NB4 (cell line): Measurements from ENCODE around the gene PTPRD.

Experiments
- DNase-seq: peaks from one replicate; pipeline ENCODE4 v3.0.0; 2010; ENCODE audit warnings: low read depth
- H3K4me3 ChIP-seq: one replicate; pipeline ENCODE4 v1.5.1; 2011; ENCODE audit warnings: mild to moderate bottlenecking, low read depth, low read length, moderate library complexity
- MYC ChIP-seq: IDR thresholded peaks from 2 replicates; pipeline ENCODE4 v1.6.1; 2011; ENCODE audit warnings: low read depth, low read length
- POLR2A ChIP-seq: IDR thresholded peaks from 2 replicates; pipeline ENCODE4 v1.6.1; 2011; ENCODE audit warnings: mild to moderate bottlenecking; ENCODE audit not compliant: insufficient read length; ENCODE audit errors: extremely low read depth
- TF ChIP-seq, protein P1 (sequence below): IDR thresholded peaks from one replicate; pipeline ENCODE4 v1.5.1; 2012; ENCODE audit warnings: low read depth, low read length
- TF ChIP-seq, protein P2 (sequence below): IDR thresholded peaks from 2 replicates; pipeline ENCODE4 v1.6.1; 2011; ENCODE audit warnings: low read depth, low read length

PTPRD gene

DNA sequence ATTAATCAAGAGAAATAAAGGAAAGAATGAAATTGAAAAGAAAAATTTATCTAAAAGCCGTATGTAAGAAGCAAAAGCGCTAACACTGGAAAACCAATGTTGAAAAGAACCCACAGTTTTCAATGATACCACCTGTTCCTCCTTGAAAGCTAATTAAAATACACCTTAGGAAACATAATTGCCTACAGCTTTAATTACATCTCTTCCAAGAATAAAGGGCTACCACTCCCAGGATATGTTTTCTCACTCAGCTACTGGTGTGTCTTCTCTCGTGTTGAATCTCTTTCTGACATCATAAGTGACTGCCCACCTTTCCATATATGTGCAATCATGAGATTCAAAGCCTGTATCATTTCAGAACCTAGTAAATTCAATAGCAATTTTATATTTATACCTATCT is 1932.6 kb downstream of the PTPRD start:
- TF ChIP-seq, protein P1, sequence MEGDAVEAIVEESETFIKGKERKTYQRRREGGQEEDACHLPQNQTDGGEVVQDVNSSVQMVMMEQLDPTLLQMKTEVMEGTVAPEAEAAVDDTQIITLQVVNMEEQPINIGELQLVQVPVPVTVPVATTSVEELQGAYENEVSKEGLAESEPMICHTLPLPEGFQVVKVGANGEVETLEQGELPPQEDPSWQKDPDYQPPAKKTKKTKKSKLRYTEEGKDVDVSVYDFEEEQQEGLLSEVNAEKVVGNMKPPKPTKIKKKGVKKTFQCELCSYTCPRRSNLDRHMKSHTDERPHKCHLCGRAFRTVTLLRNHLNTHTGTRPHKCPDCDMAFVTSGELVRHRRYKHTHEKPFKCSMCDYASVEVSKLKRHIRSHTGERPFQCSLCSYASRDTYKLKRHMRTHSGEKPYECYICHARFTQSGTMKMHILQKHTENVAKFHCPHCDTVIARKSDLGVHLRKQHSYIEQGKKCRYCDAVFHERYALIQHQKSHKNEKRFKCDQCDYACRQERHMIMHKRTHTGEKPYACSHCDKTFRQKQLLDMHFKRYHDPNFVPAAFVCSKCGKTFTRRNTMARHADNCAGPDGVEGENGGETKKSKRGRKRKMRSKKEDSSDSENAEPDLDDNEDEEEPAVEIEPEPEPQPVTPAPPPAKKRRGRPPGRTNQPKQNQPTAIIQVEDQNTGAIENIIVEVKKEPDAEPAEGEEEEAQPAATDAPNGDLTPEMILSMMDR = no peak
- TF ChIP-seq, protein P2, sequence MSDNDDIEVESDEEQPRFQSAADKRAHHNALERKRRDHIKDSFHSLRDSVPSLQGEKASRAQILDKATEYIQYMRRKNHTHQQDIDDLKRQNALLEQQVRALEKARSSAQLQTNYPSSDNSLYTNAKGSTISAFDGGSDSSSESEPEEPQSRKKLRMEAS = no peak
- no peak for TF ChIP-seq POLR2A
- TF ChIP-seq MYC = no peak
- no peak for DNase-seq
- no peak overlapping the region for H3K4me3 ChIP-seq

DNA sequence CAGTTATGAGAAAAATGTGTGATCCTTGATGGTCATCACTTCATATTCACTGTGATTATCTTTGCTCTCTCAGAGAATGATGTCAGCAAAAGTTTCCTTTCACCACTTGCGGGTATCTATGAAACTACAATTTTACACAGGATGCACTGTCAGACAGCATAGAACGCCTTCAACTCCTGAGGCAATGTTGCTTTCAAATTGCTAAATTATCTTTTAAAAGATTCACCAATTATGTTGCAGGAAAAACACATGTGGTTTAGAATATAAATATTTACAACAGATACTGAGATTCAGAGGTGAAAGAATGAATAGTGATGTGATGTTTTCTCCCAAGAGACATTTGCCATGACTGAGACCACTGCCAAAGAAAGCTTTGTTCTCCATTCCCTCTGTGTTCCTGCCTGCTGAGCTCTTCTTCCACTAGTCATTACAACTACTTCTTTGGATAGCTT is 1933.4 kb downstream of the PTPRD start:
- TF ChIP-seq MYC (no peak), POLR2A (no peak)
- TF ChIP-seq, protein P1 = no peak
- TF ChIP-seq, protein P2 = no peak
- DNase-seq = no peak
- no peak overlapping the region for H3K4me3 ChIP-seq

DNA sequence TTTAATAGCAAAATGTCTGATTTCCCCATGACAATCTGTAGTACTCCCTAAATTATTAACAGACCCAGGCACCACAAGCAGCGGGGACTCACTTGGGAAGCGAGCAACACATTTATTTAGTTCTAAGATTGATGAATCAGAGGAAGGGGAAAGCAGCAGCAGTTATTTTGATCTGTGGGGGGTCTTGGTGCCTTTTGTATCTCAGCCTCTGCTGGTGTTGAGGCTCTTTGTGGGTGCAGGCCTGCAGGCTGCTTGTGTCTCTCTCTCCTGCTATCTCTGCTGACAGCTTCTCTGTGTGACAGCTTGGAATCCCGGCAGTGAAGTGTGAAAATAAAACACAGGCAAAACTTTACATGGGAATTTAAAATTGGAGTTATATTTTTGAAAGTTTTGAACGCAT is 1935.1 kb downstream of the PTPRD start:
- no peak overlapping the region for H3K4me3 ChIP-seq
- TF ChIP-seq MYC = no peak
- TF ChIP-seq, protein P1 = no peak
- no peak for TF ChIP-seq POLR2A
- TF ChIP-seq, protein P2 = no peak
- no peak for DNase-seq

DNA sequence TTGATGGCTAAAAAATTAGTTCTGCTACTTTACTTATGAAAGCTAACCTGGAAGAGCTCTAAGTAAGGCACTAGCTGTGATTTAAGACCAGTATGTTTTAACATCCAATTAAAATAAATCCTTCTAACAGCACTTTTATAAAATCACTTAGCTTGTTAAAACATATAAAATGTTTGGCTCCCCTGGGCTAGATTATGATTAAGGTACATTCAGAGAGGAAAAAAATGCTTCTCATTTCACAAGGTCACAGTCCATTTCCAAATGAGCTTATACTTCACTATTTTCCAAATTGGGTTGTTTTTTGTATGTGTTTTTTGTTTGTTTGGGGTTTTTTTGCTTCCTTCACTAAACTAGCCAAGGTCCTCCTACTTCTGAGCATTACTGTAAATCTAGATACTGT is 1938.3 kb downstream of the PTPRD start:
- H3K4me3 ChIP-seq = no peak overlapping the region
- TF ChIP-seq POLR2A (no peak), MYC (no peak)
- no peak for DNase-seq

DNA sequence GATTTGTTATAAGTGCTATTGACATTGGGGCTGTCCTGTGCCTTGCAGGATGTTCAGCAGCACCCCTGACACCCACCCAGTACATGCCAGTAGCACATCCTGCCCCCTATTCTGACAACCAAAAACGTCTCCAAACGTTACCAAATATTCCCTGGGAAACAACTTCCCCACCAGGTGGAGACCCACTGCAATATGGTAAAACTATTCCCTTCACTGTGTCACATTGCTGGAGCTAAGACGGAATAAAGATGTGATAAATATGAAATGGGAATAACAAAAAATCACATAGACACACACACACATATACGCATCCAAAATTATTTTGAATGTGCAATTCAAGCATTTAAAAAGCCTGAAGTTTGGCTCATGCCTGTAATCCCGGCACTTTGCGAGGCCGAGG is 1939.0 kb downstream of the PTPRD start:
- TF ChIP-seq, protein P1 = no peak
- TF ChIP-seq POLR2A = no peak
- TF ChIP-seq MYC = no peak
- TF ChIP-seq, protein P2 = no peak
- DNase-seq = no peak
- H3K4me3 ChIP-seq = no peak overlapping the region

DNA sequence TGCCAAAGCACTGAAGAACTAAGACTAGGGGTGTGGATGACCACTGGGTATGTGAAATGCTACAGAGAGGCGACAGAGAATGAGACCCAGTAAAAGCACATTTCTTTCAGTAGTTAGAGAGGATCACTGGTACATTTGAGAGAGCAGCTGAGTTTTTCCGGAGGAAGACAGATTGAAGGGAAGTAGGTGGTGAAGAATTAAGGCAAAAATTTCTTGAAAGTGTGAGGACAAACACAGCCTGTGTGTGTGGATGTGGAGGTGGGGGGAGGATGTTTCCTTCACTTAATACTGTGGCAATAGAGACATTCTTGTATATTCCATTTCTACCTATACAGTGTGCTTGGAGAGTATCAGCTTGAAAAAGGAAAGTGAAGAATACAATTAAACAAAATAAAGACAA is 1942.1 kb downstream of the PTPRD start:
- no peak for DNase-seq
- H3K4me3 ChIP-seq = no peak overlapping the region
- TF ChIP-seq, protein P1 = no peak
- TF ChIP-seq, protein P2 = no peak
